DOHH2 (cell line): ENCODE data around the gene MEGF8.

ENCODE experiments used
- H3F3A ChIP-seq: fragments of 200-600 bp; sonication (generic), shearing (Covaris generic); 2 replicates; pipeline ENCODE4 v1.6.0; 2016; ENCODE audit warnings: antibody characterized with exemption, mild to moderate bottlenecking; ENCODE audit not compliant: control insufficient read depth, insufficient read depth
- H3K27ac ChIP-seq: fragments of 200-600 bp; sonication (generic); 2 replicates; pipeline ENCODE4 v1.5.1; 2014; ENCODE audit warnings: low read depth, mild to moderate bottlenecking, low read length, moderate library complexity
- H3K27me3 ChIP-seq: fragments of 200-600 bp; sonication (generic); 2 replicates; pipeline ENCODE4 v1.6.1; 2014; ENCODE audit warnings: mild to moderate bottlenecking, low read length, mixed read lengths; ENCODE audit not compliant: control insufficient read depth
- H3K36me3 ChIP-seq: fragments of 200-600 bp; sonication (generic); 2 replicates; pipeline ENCODE4 v1.6.1; 2014; ENCODE audit warnings: mild to moderate bottlenecking, low read length, moderate library complexity, mixed read lengths; ENCODE audit not compliant: control insufficient read depth
- H3K4me1 ChIP-seq: fragments of 200-600 bp; sonication (generic); 2 replicates; pipeline ENCODE4 v1.6.1; 2014; ENCODE audit warnings: mild to moderate bottlenecking, low read length, mixed read lengths; ENCODE audit not compliant: control insufficient read depth
- H3K4me2 ChIP-seq: fragments of 200-600 bp; sonication (generic); 2 replicates; pipeline ENCODE4 v1.6.0; 2014; ENCODE audit warnings: mild to moderate bottlenecking, low read length, moderate library complexity
- H3K4me3 ChIP-seq: fragments of 200-600 bp; sonication (generic); 2 replicates; pipeline ENCODE4 v1.5.1; 2014; ENCODE audit warnings: mild to moderate bottlenecking, low read length, mixed read lengths
- H3K79me2 ChIP-seq: fragments of 200-600 bp; sonication (generic); 2 replicates; pipeline ENCODE4 v1.6.1; 2014; ENCODE audit warnings: mild to moderate bottlenecking, low read length, mixed read lengths; ENCODE audit not compliant: control insufficient read depth
- H3K9me2 ChIP-seq: fragments of 200-600 bp; sonication (generic); replicated peaks from 2 replicates; pipeline ENCODE4 v1.6.1; 2014; ENCODE audit warnings: mild to moderate bottlenecking, low read length, mixed read lengths; ENCODE audit not compliant: control insufficient read depth
- H3K9me3 ChIP-seq: fragments of 200-600 bp; sonication (generic); 2 replicates; pipeline ENCODE4 v1.6.1; 2014; ENCODE audit warnings: antibody characterized with exemption, low read length, mixed read lengths; ENCODE audit not compliant: control insufficient read depth, insufficient read depth
- H4K20me1 ChIP-seq: fragments of 200-600 bp; sonication (generic); 2 replicates; pipeline ENCODE4 v1.6.0; 2014; ENCODE audit warnings: low read depth, mild to moderate bottlenecking, antibody characterized with exemption, low read length, moderate library complexity; ENCODE audit not compliant: control insufficient read depth, insufficient read depth
- EZH2phosphoT487 ChIP-seq: fragments of 200-600 bp; sonication (generic); IDR thresholded peaks from 2 replicates; pipeline ENCODE4 v1.6.1; 2017; ENCODE audit warnings: borderline replicate concordance, mild to moderate bottlenecking, antibody characterized with exemption, low read length, moderate library complexity, mixed read lengths
- TF ChIP-seq, protein P1 (sequence below): fragments of 200-600 bp; sonication (generic); IDR thresholded peaks from one replicate; pipeline ENCODE4 v1.5.1; 2014; ENCODE audit warnings: antibody characterized with exemption, mild to moderate bottlenecking, low read depth, low read length; ENCODE audit not compliant: poor library complexity, severe bottlenecking

MEGF8 gene

GRCh38 chr19:42394751-42395150 lies 69.3 kb downstream of the MEGF8 start:
- H3K4me3 ChIP-seq, result no peak overlapping the region
- no peaks in the 10 kb centered on the region for H3K9me3 ChIP-seq
- H3K4me1 ChIP-seq, result peaks cover 18% of the 10 kb centered on the region
- no peaks in the 10 kb centered on the region; the same call in 1 of the 2 replicates for H3K36me3 ChIP-seq
- H4K20me1 ChIP-seq, result no peaks in the 10 kb centered on the region
- H3K79me2 ChIP-seq, result peaks cover 12% of the 10 kb centered on the region
- no peak overlapping the region for H3K4me2 ChIP-seq
- no peaks in the 10 kb centered on the region for H3K9me2 ChIP-seq
- TF ChIP-seq EZH2phosphoT487, result no peak
- TF ChIP-seq, protein P1, sequence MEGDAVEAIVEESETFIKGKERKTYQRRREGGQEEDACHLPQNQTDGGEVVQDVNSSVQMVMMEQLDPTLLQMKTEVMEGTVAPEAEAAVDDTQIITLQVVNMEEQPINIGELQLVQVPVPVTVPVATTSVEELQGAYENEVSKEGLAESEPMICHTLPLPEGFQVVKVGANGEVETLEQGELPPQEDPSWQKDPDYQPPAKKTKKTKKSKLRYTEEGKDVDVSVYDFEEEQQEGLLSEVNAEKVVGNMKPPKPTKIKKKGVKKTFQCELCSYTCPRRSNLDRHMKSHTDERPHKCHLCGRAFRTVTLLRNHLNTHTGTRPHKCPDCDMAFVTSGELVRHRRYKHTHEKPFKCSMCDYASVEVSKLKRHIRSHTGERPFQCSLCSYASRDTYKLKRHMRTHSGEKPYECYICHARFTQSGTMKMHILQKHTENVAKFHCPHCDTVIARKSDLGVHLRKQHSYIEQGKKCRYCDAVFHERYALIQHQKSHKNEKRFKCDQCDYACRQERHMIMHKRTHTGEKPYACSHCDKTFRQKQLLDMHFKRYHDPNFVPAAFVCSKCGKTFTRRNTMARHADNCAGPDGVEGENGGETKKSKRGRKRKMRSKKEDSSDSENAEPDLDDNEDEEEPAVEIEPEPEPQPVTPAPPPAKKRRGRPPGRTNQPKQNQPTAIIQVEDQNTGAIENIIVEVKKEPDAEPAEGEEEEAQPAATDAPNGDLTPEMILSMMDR, result no peak
- 0 out of 2 replicates have a peak, but pooled peaks cover 3% of the 10 kb centered on the region for H3F3A ChIP-seq
- H3K27ac ChIP-seq, result no peak overlapping the region
- H3K27me3 ChIP-seq, result peaks cover 12% of the 10 kb centered on the region

GRCh38 chr19:42396381-42397262 lies 71.2 kb downstream of the MEGF8 start:
- Histone ChIP-seq H3K4me1 (peaks cover 27% of the 10 kb centered on the region), H3K9me2 (no peaks in the 10 kb centered on the region), H3K27ac (peak overlapping the region; percentile 55), H4K20me1 (no peaks in the 10 kb centered on the region; the same call in 1 of the 2 replicates), H3K79me2 (peaks cover 15% of the 10 kb centered on the region), H3K4me2 (peak overlapping the region; percentile 87), H3K36me3 (no peaks in the 10 kb centered on the region; the same call in 1 of the 2 replicates), H3K27me3 (peaks cover 3% of the 10 kb centered on the region; the same call in 1 of the 2 replicates), H3K9me3 (no peaks in the 10 kb centered on the region), H3F3A (peaks cover 5% of the 10 kb centered on the region; the same call in 1 of the 2 replicates), H3K4me3 (peak overlapping the region; percentile 87)
- no peak for TF ChIP-seq EZH2phosphoT487
- TF ChIP-seq, protein P1, result no peak

DNA sequence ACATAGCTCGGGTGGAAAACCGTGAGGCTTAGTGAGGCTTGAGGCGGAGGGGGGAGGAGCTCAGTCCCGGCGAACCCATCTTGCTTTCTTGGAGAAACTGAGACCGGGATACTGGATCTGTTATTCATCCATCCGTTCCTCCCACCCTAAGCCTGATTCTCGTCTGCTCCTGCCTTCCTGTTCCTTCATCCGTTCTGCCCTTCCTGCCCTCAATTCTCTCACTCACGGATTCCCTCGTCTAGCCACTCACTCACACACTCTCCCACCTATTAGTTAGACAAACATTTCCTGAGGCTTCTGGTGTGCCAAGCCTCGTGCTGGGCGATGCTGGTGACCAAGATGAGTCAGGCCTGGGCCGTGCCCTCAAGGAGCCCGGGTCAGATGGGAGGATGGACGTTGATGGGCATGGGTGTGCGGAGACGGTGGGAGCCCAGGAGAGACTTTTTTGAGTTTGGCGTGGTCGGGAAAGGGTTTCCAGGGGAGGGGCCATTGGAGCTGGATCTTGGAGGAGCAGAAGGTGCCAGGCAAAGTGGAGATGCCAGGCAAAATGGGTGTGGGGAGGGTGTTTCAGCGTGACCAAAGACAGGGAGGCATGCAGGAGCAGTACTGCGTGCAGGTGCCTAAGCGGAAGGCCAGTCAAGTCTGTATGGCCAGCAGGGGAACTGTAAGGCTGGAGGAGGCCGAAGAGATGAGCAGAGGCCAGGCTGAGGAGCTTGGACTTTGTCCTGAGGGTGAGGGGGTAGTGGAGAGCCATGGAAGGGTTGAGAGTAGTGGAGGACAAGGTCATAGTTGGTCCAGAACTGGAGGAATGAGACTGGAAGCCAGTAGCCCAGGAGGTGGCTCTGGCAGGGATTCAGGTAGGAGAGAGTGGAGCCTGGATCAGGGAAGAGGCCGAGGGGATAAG lies 72.1 kb downstream of the MEGF8 start:
- peak overlapping the region; percentile 87 for H3K4me3 ChIP-seq
- no peaks in the 10 kb centered on the region; the same call in 1 of the 2 replicates for H4K20me1 ChIP-seq
- no peaks in the 10 kb centered on the region for H3K9me3 ChIP-seq
- H3K9me2 ChIP-seq, result no peaks in the 10 kb centered on the region
- H3K36me3 ChIP-seq, result no peaks in the 10 kb centered on the region; the same call in none of the 2 replicates
- H3K27me3 ChIP-seq, result peaks cover 3% of the 10 kb centered on the region; the same call in 1 of the 2 replicates
- peak overlapping the region; percentile 87 for H3K4me2 ChIP-seq
- peaks cover 33% of the 10 kb centered on the region for H3K4me1 ChIP-seq
- H3F3A ChIP-seq, result peaks cover 5% of the 10 kb centered on the region; the same call in 1 of the 2 replicates
- peaks cover 15% of the 10 kb centered on the region for H3K79me2 ChIP-seq
- no peak for TF ChIP-seq EZH2phosphoT487
- TF ChIP-seq, protein P1, result no peak
- peak overlapping the region; percentile 26; the same call in 1 of the 2 replicates for H3K27ac ChIP-seq
